NCI-H774 (cell line): Measurements from ENCODE around the gene DCP1B.

ENCODE experiments used
- DNase-seq: peaks from one replicate; lab custom pipeline; 2025; lab: John Stamatoyannopoulos, UW

The DCP1B gene

GRCh38 chr12:1919763-1920162 is 84.5 kb downstream of the DCP1B start:
- no peak for DNase-seq

GRCh38 chr12:1919284-1919683 is 85.0 kb downstream of the DCP1B start:
- DNase-seq = no peak

- DNase-seq = no peak
Measured at GRCh38 chr12:1918884-1919236, 85.4 kb downstream of the DCP1B start.

GRCh38 chr12:1918081-1918883 is 86.0 kb downstream of the DCP1B start, which contains the start of gene CACNA2D4:
CACNA2D4 (minus strand) TSS chr12:1918652; CDS start chr12:1918473, 179 bp downstream.
- DNase-seq = no peak

- no peak for DNase-seq
Measured at GRCh38 chr12:1917172-1918070, 86.8 kb downstream of the DCP1B start.

GRCh38 chr12:1916371-1917171 is 87.7 kb downstream of the DCP1B start:
- no peak for DNase-seq

- DNase-seq = no peak
Measured at GRCh38 chr12:1915082-1915968, 88.9 kb downstream of the DCP1B start.

- DNase-seq = no peak
Measured at GRCh38 chr12:1914114-1914911, 89.9 kb downstream of the DCP1B start.

- no peak for DNase-seq
Measured at GRCh38 chr12:1913377-1914113, 90.7 kb downstream of the DCP1B start.

- DNase-seq = no peak
Measured at GRCh38 chr12:1912580-1913376, 91.5 kb downstream of the DCP1B start.

- peak; percentile 82 for DNase-seq
Measured at GRCh38 chr12:1911598-1912575, 92.4 kb downstream of the DCP1B start.

- no peak for DNase-seq
Measured at GRCh38 chr12:1910468-1910867, 93.8 kb downstream of the DCP1B start.

GRCh38 chr12:1908758-1909157 is 95.5 kb downstream of the DCP1B start:
- DNase-seq = no peak

GRCh38 chr12:1907652-1908611 is 96.3 kb downstream of the DCP1B start:
- DNase-seq = peak; percentile 56

GRCh38 chr12:1906579-1906978 is 97.7 kb downstream of the DCP1B start:
- no peak for DNase-seq

- DNase-seq = no peak
Measured at GRCh38 chr12:1904875-1905274, 99.4 kb downstream of the DCP1B start.
